Cardiac fibroblast (primary cell): Measurements from ENCODE around the gene NR6A1.

Source experiments
- DNase-seq, 2 donors: peaks; one replicate each; pipeline versions ENCODE4 v3.0.0 to v3.0.0-alpha.2; 2010; ENCODE audit warnings: low read depth in 2 of 2
- H3K4me3 ChIP-seq, 2 donors: replicated peaks in 1 of 2; 1 replicate in 1 of 2; 2 replicates in 1 of 2; pipeline ENCODE4 v1.5.1; 2011; ENCODE audit warnings: low read depth in 2 of 2, low read length in 2 of 2, mild to moderate bottlenecking in 2 of 2, moderate library complexity in 1 of 2
- CTCF ChIP-seq: IDR thresholded peaks from one replicate; pipeline ENCODE4 v1.5.1; 2011; ENCODE audit warnings: low read depth, mild to moderate bottlenecking, low read length, inconsistent platforms

The NR6A1 gene

GRCh38 chr9:124661271-124661670 lies 109.8 kb downstream of the NR6A1 start:
- DNase-seq, result peak in 1 of 2 donors; percentile 8
- no peak for TF ChIP-seq CTCF
- no peak overlapping the region for H3K4me3 ChIP-seq

DNA sequence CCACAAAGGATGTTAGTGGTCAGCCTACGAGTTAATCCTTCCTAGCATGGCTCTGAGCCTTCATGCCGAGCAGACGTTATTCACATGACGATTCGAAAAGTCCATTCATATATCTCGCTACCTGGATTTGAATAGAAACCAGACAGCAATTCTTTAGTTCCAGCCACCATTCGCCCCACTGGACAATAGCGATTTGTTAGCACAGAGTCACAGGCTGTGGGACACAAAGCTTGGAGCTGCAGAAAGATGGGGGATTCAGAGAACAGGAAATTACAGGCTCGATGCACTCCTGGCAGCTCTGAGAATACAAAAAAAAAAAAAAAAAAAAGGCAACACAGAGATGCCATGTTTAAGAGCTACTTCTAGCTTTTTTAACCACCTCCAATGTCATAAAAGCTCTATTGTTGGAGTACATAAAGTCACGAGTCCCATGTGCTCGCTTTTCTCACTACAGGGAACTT lies 110.7 kb downstream of the NR6A1 start:
- TF ChIP-seq CTCF, result no peak
- DNase-seq, result peak; percentile 70 to 78
- H3K4me3 ChIP-seq, result peak overlapping the region; percentile 45 to 62

DNA sequence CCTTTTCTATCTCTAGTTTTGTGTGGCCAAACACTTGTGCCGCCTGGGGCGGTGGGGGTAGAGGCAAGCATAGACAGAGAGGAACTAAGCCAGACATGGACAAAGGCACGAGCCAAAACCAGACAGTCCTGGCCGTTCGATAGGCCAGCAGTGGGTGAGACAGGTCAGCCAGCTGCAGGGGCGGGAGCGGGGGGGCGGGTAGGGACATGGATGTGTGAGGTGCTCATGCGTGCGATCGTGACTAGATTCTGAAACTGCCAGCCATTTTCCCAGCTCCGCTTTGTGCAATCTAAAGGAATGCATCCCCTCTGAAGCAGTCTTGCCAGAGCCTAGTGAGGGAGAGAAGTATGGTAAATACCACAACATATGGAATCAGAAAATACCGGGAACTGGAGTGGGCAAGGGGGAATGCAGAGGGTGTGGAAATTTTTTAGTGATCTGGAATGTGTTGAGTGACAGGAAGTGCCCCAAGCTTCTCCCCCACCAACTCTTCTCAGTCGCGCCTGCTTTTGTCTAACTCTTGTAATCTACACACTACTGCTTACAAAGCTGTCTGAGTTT lies 111.9 kb downstream of the NR6A1 start:
- peak overlapping the region; percentile 45 to 62 for H3K4me3 ChIP-seq
- DNase-seq, result peak; percentile 93 to 98
- TF ChIP-seq CTCF, result no peak

DNA sequence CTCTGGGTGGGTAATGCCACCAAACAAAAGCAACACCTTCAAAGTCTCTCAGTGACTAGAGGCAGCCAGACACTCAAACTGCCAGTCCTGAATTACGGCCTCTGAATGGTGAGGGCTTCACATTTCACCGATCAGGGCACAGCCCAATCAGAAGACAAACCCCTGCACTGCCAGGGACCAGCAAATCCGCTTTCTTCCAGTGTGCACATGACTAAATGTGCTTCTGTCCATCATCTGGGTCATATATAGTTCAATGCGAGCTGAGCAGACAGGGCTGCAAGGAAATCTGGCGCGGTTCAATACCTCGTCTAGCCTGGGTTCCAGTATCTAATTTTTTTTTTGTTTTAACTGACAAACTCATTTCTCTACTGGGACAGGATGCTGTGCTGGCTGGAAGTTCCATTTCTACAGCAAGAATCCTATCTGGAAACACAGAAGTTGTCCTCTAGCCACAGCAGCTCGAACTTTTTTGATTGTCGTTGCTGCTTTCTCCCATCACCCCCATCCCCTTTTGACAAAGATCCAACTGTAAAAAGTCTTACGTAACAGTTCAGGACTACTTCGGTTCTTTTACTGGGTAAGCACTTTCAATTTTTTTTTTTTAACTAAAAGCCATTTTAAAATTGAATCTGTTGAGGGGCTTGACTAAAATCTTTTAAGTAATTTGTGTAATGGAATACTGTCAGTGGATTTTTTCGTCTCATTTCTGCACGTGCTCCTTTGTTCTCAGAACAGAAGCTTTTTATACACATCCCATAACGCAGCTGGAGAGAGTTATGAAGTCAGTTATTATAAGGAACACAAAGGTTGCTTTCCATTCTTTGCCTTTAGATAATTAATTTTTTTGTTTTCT lies 112.7 kb downstream of the NR6A1 start:
- TF ChIP-seq CTCF, result no peak
- H3K4me3 ChIP-seq, result peak overlapping the region; percentile 45 to 62
- peak; percentile 96 to 97 for DNase-seq

DNA sequence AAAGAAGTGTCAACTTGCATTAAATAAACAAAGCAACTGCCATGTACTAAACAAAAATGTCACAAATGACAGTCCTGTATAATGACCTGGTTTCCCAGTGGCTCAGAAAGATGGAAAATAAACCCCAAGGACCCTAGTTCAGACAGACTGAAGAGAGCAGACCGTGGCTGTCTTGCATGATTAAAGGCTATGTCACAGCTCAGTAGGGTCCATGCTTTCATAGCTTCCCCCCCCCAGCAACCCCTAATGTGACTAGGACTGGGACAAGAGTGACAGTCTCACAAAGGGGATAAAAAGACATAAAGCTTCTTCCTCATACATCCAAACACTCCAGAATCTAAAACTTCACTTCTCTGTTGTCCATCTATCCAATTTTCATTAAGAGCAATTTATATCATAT lies 113.6 kb downstream of the NR6A1 start:
- no peak for TF ChIP-seq CTCF
- no peak overlapping the region for H3K4me3 ChIP-seq
- no peak for DNase-seq

DNA sequence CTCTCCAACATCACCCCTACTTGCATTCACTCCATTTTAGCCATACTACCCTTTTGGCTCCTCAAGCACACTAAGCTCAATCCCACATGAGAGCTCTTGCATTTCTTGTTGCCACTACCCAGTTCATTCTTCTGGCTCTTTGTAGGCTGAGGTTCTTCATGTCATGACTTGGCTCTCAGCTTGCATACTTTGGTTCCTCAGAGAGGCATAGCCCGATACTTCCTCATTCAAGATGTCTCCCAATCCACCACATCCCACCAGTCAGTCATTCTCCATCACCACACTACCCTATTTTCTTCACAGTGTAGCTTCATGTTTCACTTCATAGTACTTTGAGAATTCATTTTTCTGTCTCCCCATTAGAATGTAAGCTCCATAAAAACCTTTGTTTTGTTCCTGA lies 116.7 kb downstream of the NR6A1 start:
- H3K4me3 ChIP-seq, result no peak overlapping the region
- DNase-seq, result no peak
- TF ChIP-seq CTCF, result no peak
